Panc1 (cell line): ENCODE data around the gene GOLGA3. TPM values are rescaled to one million over a fixed set of nuclear protein-coding genes. Genes with fewer than 3 reads are reported as not detected.
"Not testable (repeated sequence)": the region's sequence is repeated elsewhere in the genome, so short reads cannot be mapped to it uniquely, and the experiment has no call there.

Experiments used
- ATAC-seq: fragments of 200-7000 bp; cut with Tn5 transposase; 2 replicates; pipeline ENCODE4 v1.9.1; 2020; ENCODE audit warnings: mild to moderate bottlenecking, moderate library complexity
- Bru-seq: library from RNA; stranded (reverse); fragments of 400-500 nt; gene quantifications from one replicate; lab custom pipeline; 2021; lab: Mats Ljungman, UMichigan
- BruChase-seq, 2 experiments: library from RNA; stranded (reverse); fragments of 400-500 nt; gene quantifications; one replicate each; lab custom pipeline; 2021; lab: Mats Ljungman, UMichigan
- BruUV-seq: library from RNA; stranded (reverse); fragments of 400-500 nt; replicated peaks from 2 replicates; lab custom pipeline; 2021; lab: Mats Ljungman, UMichigan
- CTCF ChIA-PET: fragments of 300-600 bp; sonication (Branson Sonifier 250); formaldehyde crosslinking; loops from one replicate; lab custom pipeline; 2022; ENCODE audit warnings: antibody characterized with exemption; lab: Charles Lee
- POLR2A ChIA-PET: fragments of 300-600 bp; sonication (Branson Sonifier 250); formaldehyde crosslinking; loops from one replicate; lab custom pipeline; 2022; ENCODE audit warnings: antibody characterized with exemption; lab: Charles Lee
- DNase-seq: peaks from one replicate; pipeline ENCODE4 v3.0.0-alpha.2; 2010; ENCODE audit warnings: low read depth, low spot score
- H3K27ac ChIP-seq: 2 replicates; pipeline ENCODE4 v1.5.1; 2011; ENCODE audit warnings: mild to moderate bottlenecking, low read length, inconsistent platforms
- H3K27me3 ChIP-seq: fragments of 200-500 bp; sonication (Bioruptor generic); 2 replicates; pipeline ENCODE4 v1.6.0; 2014; ENCODE audit warnings: low read length, inconsistent platforms; ENCODE audit not compliant: control insufficient read depth, insufficient read depth
- H3K36me3 ChIP-seq: fragments of 200-500 bp; sonication (Bioruptor generic); 2 replicates; pipeline ENCODE4 v1.5.1; 2014; ENCODE audit warnings: inconsistent platforms, mild to moderate bottlenecking, low read length, moderate library complexity; ENCODE audit not compliant: control insufficient read depth, insufficient read depth
- H3K4me1 ChIP-seq: 2 replicates; pipeline ENCODE4 v1.5.1; 2011; ENCODE audit warnings: inconsistent platforms, mild to moderate bottlenecking, low read length, moderate library complexity; ENCODE audit not compliant: control insufficient read depth, insufficient read depth
- H3K4me3 ChIP-seq, 2 experiments: 2 replicates each; pipeline ENCODE4 v1.5.1; 2011 to 2012; ENCODE audit warnings: low read depth in 2 of 2, low read length in 2 of 2, mild to moderate bottlenecking in 2 of 2, inconsistent platforms in 1 of 2, moderate library complexity in 1 of 2
- H3K9me3 ChIP-seq: fragments of 200-500 bp; sonication (Bioruptor generic); 2 replicates; pipeline ENCODE4 v1.5.1; 2014; ENCODE audit warnings: low read depth, mild to moderate bottlenecking, inconsistent platforms, low read length, moderate library complexity; ENCODE audit not compliant: control insufficient read depth, insufficient read depth
- POLR2AphosphoS5 ChIP-seq: IDR thresholded peaks from 2 replicates; pipeline ENCODE4 v1.6.1; 2012; ENCODE audit warnings: mild to moderate bottlenecking, low read depth, low read length, moderate library complexity
- SIN3A ChIP-seq: IDR thresholded peaks from 2 replicates; pipeline ENCODE4 v1.6.1; 2012; ENCODE audit warnings: low read depth, mild to moderate bottlenecking, low read length, moderate library complexity, borderline replicate concordance; ENCODE audit not compliant: insufficient read depth
- TCF7L2 ChIP-seq: IDR thresholded peaks from 2 replicates; pipeline ENCODE4 v1.6.1; 2011; ENCODE audit warnings: mild to moderate bottlenecking, low read depth, low read length, inconsistent platforms
- in situ Hi-C: cut with HindIII; loops from 2 replicates; pipeline ENCODE4 v1.10.0; 2016; ENCODE audit warnings: low sequenced_read_pairs, low pct_unique_long_range_greater_than_20kb
- intact Hi-C: fragments of 100-400 bp; cut with micrococcal nuclease; formaldehyde crosslinking; loops from one replicate; pipeline ENCODE4 v1.10.0; 2022; ENCODE audit not compliant: unreplicated experiment
- long read RNA-seq: library from polyadenylated mRNA; unstranded; transcript quantifications from one replicate; pipeline ENCODE4 v2.0.0, GENCODE V29; 2021; ENCODE audit not compliant: unreplicated experiment
- polyA plus RNA-seq: library from polyadenylated mRNA; unstranded; fragments of >200 nt; gene quantifications from one replicate; pipeline ENCODE4 v1.2.1, GENCODE V29; 2012; ENCODE audit warnings: missing spikeins; ENCODE audit not compliant: insufficient read length
- total RNA-seq: library from RNA; stranded (reverse); gene quantifications from one replicate; pipeline ENCODE4 v1.2.1, GENCODE V29; 2021; ENCODE audit not compliant: unreplicated experiment
- TF ChIP-seq, protein P1 (sequence below), 2 experiments: IDR thresholded peaks; 2 replicates each; pipeline ENCODE4 v1.6.1; 2011 to 2012; ENCODE audit warnings: low read depth in 2 of 2, control low read depth in 1 of 2, low read length in 1 of 2, mild to moderate bottlenecking in 1 of 2, moderate library complexity in 1 of 2; ENCODE audit not compliant: insufficient read depth in 1 of 2
- TF ChIP-seq, protein P2 (sequence below): fragments of 450-650 bp; IDR thresholded peaks from 2 replicates; pipeline ENCODE4 v1.5.1; 2017; ENCODE audit warnings: mild to moderate bottlenecking

The GOLGA3 gene
- 61.1 TPM for total RNA-seq
- polyA plus RNA-seq: 39.2 TPM
- Bru-seq, nascent RNA: percentile 84 among the genes with signal in this experiment
- BruChase-seq, experiment 1, labeled RNA remaining after a 2-hour chase: percentile 94 among the genes with signal in this experiment
- percentile 96 among the genes with signal in this experiment for BruChase-seq, experiment 2, labeled RNA remaining after a 6-hour chase
- long read RNA-seq, partial matches to known transcripts: 17 of 56 reads
- long read RNA-seq, other reads (novel, unspliced or antisense): 39 of 56 reads

DNA sequence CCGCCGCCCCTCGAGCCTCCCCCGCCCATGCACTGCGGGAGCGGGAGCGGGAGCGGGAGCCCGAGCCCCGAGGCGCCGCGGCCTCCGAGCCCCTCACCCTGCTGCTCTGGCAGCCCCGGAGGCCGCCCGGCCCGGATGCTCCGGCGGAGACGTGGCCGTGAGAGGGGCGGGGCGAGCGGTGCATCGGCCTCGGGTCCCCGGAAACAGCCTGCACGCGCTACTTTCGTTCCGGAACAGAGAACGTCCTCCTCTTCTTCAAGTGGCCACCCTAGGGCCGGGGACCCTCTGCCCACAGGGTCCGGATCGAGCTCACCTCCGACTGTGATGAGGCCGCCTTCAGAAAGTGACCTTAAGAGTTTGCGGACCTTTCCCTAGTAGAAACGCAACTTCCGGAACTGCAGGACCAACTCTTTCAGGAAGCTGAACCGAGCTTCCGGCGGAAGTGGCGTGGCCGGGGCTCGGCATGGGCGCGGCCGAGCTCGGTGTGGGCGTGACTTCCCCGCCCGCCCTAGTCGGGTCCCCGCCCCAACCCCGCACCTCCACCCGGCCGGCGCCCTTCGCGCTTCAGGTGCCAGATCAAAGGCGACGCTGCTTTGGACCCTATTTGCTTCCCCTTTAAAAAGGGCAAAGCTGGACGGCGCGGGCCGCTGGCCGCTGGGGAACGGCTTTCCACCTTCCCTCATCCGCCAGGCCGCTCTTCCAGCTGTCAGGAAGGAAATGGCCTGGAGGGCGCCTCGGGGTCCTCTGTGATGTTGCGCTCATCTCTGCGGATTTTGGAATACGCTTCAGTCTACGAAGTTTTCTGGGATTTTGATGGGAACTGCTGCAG lies at the start of gene GOLGA3:
GOLGA3 (minus strand) TSS at position 164 of the 829 bp plus-strand sequence. CDS start 6,741 bp downstream, outside the sequence.
- Histone ChIP-seq H3K4me1 (peaks cover 7% of the 10 kb centered on the region), H3K36me3 (peaks cover 6% of the 10 kb centered on the region), H3K9me3 (no peaks in the 10 kb centered on the region), H3K27ac (peak within 1 kb of the TSS; percentile 94), H3K4me3 (peak within 1 kb of the TSS; percentile 90 to 97), H3K27me3 (no peaks in the 10 kb centered on the region)
- DNase-seq (peak; percentile 58), ATAC-seq (peak; percentile 98)
- peak; percentile 74 for TF ChIP-seq TCF7L2
- TF ChIP-seq, protein P1, sequence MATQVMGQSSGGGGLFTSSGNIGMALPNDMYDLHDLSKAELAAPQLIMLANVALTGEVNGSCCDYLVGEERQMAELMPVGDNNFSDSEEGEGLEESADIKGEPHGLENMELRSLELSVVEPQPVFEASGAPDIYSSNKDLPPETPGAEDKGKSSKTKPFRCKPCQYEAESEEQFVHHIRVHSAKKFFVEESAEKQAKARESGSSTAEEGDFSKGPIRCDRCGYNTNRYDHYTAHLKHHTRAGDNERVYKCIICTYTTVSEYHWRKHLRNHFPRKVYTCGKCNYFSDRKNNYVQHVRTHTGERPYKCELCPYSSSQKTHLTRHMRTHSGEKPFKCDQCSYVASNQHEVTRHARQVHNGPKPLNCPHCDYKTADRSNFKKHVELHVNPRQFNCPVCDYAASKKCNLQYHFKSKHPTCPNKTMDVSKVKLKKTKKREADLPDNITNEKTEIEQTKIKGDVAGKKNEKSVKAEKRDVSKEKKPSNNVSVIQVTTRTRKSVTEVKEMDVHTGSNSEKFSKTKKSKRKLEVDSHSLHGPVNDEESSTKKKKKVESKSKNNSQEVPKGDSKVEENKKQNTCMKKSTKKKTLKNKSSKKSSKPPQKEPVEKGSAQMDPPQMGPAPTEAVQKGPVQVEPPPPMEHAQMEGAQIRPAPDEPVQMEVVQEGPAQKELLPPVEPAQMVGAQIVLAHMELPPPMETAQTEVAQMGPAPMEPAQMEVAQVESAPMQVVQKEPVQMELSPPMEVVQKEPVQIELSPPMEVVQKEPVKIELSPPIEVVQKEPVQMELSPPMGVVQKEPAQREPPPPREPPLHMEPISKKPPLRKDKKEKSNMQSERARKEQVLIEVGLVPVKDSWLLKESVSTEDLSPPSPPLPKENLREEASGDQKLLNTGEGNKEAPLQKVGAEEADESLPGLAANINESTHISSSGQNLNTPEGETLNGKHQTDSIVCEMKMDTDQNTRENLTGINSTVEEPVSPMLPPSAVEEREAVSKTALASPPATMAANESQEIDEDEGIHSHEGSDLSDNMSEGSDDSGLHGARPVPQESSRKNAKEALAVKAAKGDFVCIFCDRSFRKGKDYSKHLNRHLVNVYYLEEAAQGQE (IDR thresholded peaks at IDR 0.05; ENCODE audit: insufficient read depth in 1 of 2, low read depth in 2 of 2, low read length in 1 of 2): no peak
- TF ChIP-seq SIN3A: peak; percentile 85; the same call in 1 of the 2 replicates
- peak; percentile 87 for TF ChIP-seq POLR2AphosphoS5
- TF ChIP-seq, protein P2, sequence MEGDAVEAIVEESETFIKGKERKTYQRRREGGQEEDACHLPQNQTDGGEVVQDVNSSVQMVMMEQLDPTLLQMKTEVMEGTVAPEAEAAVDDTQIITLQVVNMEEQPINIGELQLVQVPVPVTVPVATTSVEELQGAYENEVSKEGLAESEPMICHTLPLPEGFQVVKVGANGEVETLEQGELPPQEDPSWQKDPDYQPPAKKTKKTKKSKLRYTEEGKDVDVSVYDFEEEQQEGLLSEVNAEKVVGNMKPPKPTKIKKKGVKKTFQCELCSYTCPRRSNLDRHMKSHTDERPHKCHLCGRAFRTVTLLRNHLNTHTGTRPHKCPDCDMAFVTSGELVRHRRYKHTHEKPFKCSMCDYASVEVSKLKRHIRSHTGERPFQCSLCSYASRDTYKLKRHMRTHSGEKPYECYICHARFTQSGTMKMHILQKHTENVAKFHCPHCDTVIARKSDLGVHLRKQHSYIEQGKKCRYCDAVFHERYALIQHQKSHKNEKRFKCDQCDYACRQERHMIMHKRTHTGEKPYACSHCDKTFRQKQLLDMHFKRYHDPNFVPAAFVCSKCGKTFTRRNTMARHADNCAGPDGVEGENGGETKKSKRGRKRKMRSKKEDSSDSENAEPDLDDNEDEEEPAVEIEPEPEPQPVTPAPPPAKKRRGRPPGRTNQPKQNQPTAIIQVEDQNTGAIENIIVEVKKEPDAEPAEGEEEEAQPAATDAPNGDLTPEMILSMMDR: no peak
- in situ Hi-C loops (no loop called here), intact Hi-C loops (no loop called here)
- no TSS peak for BruUV-seq
- ChIA-PET POLR2A (no interaction called here), CTCF (no interaction called here)

GRCh38 chr12:132874620-132875019 lies 46.0 kb upstream of the GOLGA3 start:
- H3K4me1 ChIP-seq, intact Hi-C loops, CTCF ChIA-PET, DNase-seq, H3K4me3 ChIP-seq, H3K36me3 ChIP-seq, H3K27ac ChIP-seq, POLR2A ChIA-PET, ATAC-seq, H3K9me3 ChIP-seq, in situ Hi-C loops, H3K27me3 ChIP-seq, BruUV-seq: not testable (repeated sequence)
